ENCODE measurements around the gene CCDC185.

- TF ChIP-seq ZNF274 (IDR thresholded peaks at IDR 0.05; ENCODE audit: insufficient read depth, insufficient read length) (no peak), FOXM1 (IDR thresholded peaks at IDR 0.05; ENCODE audit: low read depth, low read length) (no peak), CHD1 (IDR thresholded peaks at IDR 0.05; ENCODE audit: low read depth, low read length) (no peak), USF1 (IDR thresholded peaks at IDR 0.05; ENCODE audit: borderline replicate concordance, extremely low read length, insufficient read depth, low read depth, low read length) (no peak), ZNF384 (IDR thresholded peaks at IDR 0.05; ENCODE audit: borderline replicate concordance, low read depth, low read length) (no peak), CEBPB (IDR thresholded peaks at IDR 0.05; ENCODE audit: borderline replicate concordance in 1 of 2, low read depth in 2 of 2, low read length in 2 of 2) (no peak), CTCF (IDR thresholded peaks at IDR 0.05 in 2 of 3, conservative IDR thresholded peaks at IDR 0.05 in 1 of 3; ENCODE audit: control insufficient read depth in 2 of 3, extremely low read depth in 1 of 3, insufficient read depth in 1 of 3, low read depth in 3 of 3, low read length in 3 of 3) (no peak), EGR1 (IDR thresholded peaks at IDR 0.05; ENCODE audit: borderline replicate concordance in 1 of 2, low read depth in 2 of 2, low read length in 2 of 2) (no peak)
These were observed 14.5 kb upstream of the CCDC185 start for GRCh38 chr1:223378754-223379153.
